ENCODE measurements around the gene GMPS. TPM values are rescaled to one million over a fixed set of nuclear protein-coding genes. Genes with fewer than 3 reads are reported as not detected.
A peak's percentile ranks its signal among the peaks of the same experiment; 100 is the strongest.
"Not testable (repeated sequence)": the region's sequence is repeated elsewhere in the genome, so short reads cannot be mapped to it uniquely, and the experiment has no call there.

The GMPS gene
- total and polyA plus RNA-seq, 2 donors from 2014 or later: 21.1 to 43.9 TPM

- Histone ChIP-seq H3K9me3 (ENCODE audit: control insufficient read depth in 2 of 3, insufficient read depth in 1 of 3, low read length in 3 of 3) (no peaks in the 10 kb centered on the region), H3K9ac (ENCODE audit: low read length in 3 of 3) (no peak overlapping the region), H3K36me3 (ENCODE audit: control insufficient read depth in 2 of 3, insufficient read depth in 3 of 3, low read length in 3 of 3) (no peaks in the 10 kb centered on the region), H3K4me1 (ENCODE audit: control insufficient read depth in 2 of 3, insufficient read depth in 2 of 3, low read depth in 1 of 3, low read length in 3 of 3) (no peaks in the 10 kb centered on the region), H3K27me3 (ENCODE audit: control insufficient read depth, insufficient read depth, low read length) (no peaks in the 10 kb centered on the region), H3K4me3 (ENCODE audit: low read length in 3 of 3) (peak overlapping the region in 2 of 3 donors; percentile 15 to 44), H3K27ac (ENCODE audit: low read depth in 2 of 2, low read length in 2 of 2) (no peak overlapping the region)
- peak; percentile 20 for TF ChIP-seq CTCF (IDR thresholded peaks at IDR 0.05; ENCODE audit: borderline replicate concordance, extremely low read depth, insufficient read depth)
- intact Hi-C loops (cut with DNase I): no loop called here
- DNase-seq (peak in 1 of 5 donors; percentile 30), FAIRE-seq (peak; percentile 46)
Observed at GRCh38 chr3:155859859-155860258, 10.6 kb upstream of the GMPS start.

GRCh38 chr3:155860424-155860823, 10.0 kb upstream of the GMPS start:
- H3K4me3 ChIP-seq (ENCODE audit: low read length in 3 of 3); intact Hi-C loops (cut with DNase I); H3K27ac ChIP-seq (ENCODE audit: low read depth in 2 of 2, low read length in 2 of 2); DNase-seq; H3K4me1 ChIP-seq (ENCODE audit: control insufficient read depth in 2 of 3, insufficient read depth in 2 of 3, low read depth in 1 of 3, low read length in 3 of 3); H3K9ac ChIP-seq (ENCODE audit: low read length in 3 of 3); H3K9me3 ChIP-seq (ENCODE audit: control insufficient read depth in 2 of 3, insufficient read depth in 1 of 3, low read length in 3 of 3); H3K27me3 ChIP-seq (ENCODE audit: control insufficient read depth, insufficient read depth, low read length); FAIRE-seq; H3K36me3 ChIP-seq (ENCODE audit: control insufficient read depth in 2 of 3, insufficient read depth in 3 of 3, low read length in 3 of 3): not testable (repeated sequence)

- H3K27me3 ChIP-seq (ENCODE audit: control insufficient read depth, insufficient read depth, low read length): no peaks in the 10 kb centered on the region
- no peak for FAIRE-seq
- H3K4me3 ChIP-seq (ENCODE audit: low read length in 3 of 3): no peak overlapping the region
Observed at GRCh38 chr3:155861476-155862183, 8.8 kb upstream of the GMPS start.

GRCh38 chr3:155862290-155862982, 8.0 kb upstream of the GMPS start:
- intact Hi-C loops (cut with DNase I); H3K27me3 ChIP-seq (ENCODE audit: control insufficient read depth, insufficient read depth, low read length); H3K36me3 ChIP-seq (ENCODE audit: control insufficient read depth in 2 of 3, insufficient read depth in 3 of 3, low read length in 3 of 3); H3K9me3 ChIP-seq (ENCODE audit: control insufficient read depth in 2 of 3, insufficient read depth in 1 of 3, low read length in 3 of 3); H3K4me1 ChIP-seq (ENCODE audit: control insufficient read depth in 2 of 3, insufficient read depth in 2 of 3, low read depth in 1 of 3, low read length in 3 of 3); FAIRE-seq; H3K27ac ChIP-seq (ENCODE audit: low read depth in 2 of 2, low read length in 2 of 2); DNase-seq; H3K9ac ChIP-seq (ENCODE audit: low read length in 3 of 3); H3K4me3 ChIP-seq (ENCODE audit: low read length in 3 of 3): not testable (repeated sequence)

More at GRCh38 chr3:155861476-155862183, 8.8 kb upstream of the GMPS start:
- Histone ChIP-seq H3K4me1 (ENCODE audit: control insufficient read depth in 2 of 3, insufficient read depth in 2 of 3, low read depth in 1 of 3, low read length in 3 of 3) (no peaks in the 10 kb centered on the region), H3K36me3 (ENCODE audit: control insufficient read depth in 2 of 3, insufficient read depth in 3 of 3, low read length in 3 of 3) (no peaks in the 10 kb centered on the region), H3K9ac (ENCODE audit: low read length in 3 of 3) (no peak overlapping the region), H3K9me3 (ENCODE audit: control insufficient read depth in 2 of 3, insufficient read depth in 1 of 3, low read length in 3 of 3) (no peaks in the 10 kb centered on the region), H3K27ac (ENCODE audit: low read depth in 2 of 2, low read length in 2 of 2) (no peak overlapping the region)
- TF ChIP-seq CTCF (IDR thresholded peaks at IDR 0.05; ENCODE audit: borderline replicate concordance, extremely low read depth, insufficient read depth): no peak
- DNase-seq: no peak
- intact Hi-C loops (cut with DNase I): no loop called here
